Measurements from ENCODE around the gene TEKT1.

- TF ChIP-seq, protein P1, sequence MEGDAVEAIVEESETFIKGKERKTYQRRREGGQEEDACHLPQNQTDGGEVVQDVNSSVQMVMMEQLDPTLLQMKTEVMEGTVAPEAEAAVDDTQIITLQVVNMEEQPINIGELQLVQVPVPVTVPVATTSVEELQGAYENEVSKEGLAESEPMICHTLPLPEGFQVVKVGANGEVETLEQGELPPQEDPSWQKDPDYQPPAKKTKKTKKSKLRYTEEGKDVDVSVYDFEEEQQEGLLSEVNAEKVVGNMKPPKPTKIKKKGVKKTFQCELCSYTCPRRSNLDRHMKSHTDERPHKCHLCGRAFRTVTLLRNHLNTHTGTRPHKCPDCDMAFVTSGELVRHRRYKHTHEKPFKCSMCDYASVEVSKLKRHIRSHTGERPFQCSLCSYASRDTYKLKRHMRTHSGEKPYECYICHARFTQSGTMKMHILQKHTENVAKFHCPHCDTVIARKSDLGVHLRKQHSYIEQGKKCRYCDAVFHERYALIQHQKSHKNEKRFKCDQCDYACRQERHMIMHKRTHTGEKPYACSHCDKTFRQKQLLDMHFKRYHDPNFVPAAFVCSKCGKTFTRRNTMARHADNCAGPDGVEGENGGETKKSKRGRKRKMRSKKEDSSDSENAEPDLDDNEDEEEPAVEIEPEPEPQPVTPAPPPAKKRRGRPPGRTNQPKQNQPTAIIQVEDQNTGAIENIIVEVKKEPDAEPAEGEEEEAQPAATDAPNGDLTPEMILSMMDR (conservative IDR thresholded peaks at IDR 0.05; ENCODE audit: low read length): no peak
- no peak for TF ChIP-seq EZH2phosphoT487 (IDR thresholded peaks at IDR 0.05; ENCODE audit: borderline replicate concordance, low read depth, low read length)
Observed at GRCh38 chr17:6815775-6816174, 15.8 kb downstream of the TEKT1 start.

Measured in OCI-LY7 (cell line).